GM18511 (cell line): ENCODE measurements around the gene CFAP119.
A peak's percentile ranks its signal among the peaks of the same experiment; 100 is the strongest.

Source experiments
- ATAC-seq: cut with Tn5 transposase; IDR thresholded peaks from one replicate; pipeline ENCODE4 v1.9.1; 2021; ENCODE audit warnings: mild to moderate bottlenecking, moderate library complexity; ENCODE audit not compliant: unreplicated experiment

CFAP119 gene

GRCh38 chr16:30762991-30763725, 1.3 kb upstream of the CFAP119 start:
- no peak for ATAC-seq

- peak; percentile 49 for ATAC-seq
Measured at GRCh38 chr16:30761427-30761927, 385 bp downstream of the CFAP119 start.

GRCh38 chr16:30760577-30761426, 1.1 kb downstream of the CFAP119 start:
- ATAC-seq, result no peak

DNA sequence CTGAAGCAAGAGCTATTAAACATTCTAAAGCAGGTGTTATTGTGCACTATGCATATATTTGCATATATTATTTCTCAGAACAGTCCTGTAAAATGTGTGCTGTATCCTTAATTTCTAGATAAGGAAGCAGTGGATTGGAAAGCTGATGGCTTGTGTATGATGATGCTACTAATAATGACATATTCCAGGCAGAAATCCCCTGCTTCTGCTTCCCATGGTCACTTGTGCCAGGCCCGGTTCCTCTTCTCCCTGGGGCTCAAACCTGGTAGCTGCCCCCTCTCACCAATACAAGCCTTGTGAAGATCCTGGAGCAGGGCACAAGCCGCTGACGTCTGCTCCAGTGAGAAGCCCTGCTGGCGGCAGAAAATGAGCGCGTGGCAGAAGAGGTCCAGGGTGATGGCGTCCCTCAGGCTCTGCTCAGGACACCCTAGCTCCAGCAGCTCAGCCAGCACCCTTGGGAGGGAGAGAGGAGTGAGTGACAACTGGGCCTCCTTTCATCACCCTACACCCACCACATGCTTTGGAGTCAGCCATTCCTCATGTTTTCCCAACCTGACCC, 1.8 kb downstream of the CFAP119 start:
- ATAC-seq, result no peak

DNA sequence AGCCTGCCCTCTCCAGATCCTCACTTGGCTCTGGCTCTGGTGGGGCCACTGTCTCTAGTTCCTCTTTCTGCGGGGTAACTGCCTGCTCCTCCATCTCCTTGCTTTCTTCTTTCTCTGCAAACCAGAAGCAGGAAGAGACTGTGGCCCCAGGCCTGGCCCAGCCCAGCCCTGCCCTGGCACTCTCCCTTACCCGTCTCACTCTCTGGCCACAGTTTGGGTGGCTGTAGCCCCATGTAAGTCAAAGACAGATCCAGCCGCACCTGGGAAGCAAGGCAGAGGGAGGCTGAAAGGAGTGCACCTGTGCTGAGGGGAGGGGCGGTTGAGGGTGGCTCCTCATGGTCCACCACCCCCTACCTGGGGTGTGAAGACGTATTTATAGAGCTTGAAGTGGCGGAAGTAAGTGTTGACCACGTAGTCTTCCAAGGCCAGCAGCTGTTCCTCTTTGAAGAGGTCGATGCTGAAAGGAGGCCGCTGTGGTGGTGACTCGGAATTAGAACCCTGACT, 2.8 kb downstream of the CFAP119 start:
- no peak for ATAC-seq

- ATAC-seq, result no peak
Measured at GRCh38 chr16:30757316-30757715, 4.5 kb downstream of the CFAP119 start.

- no peak for ATAC-seq
Measured at GRCh38 chr16:30756781-30757100, 5.1 kb downstream of the CFAP119 start.

DNA sequence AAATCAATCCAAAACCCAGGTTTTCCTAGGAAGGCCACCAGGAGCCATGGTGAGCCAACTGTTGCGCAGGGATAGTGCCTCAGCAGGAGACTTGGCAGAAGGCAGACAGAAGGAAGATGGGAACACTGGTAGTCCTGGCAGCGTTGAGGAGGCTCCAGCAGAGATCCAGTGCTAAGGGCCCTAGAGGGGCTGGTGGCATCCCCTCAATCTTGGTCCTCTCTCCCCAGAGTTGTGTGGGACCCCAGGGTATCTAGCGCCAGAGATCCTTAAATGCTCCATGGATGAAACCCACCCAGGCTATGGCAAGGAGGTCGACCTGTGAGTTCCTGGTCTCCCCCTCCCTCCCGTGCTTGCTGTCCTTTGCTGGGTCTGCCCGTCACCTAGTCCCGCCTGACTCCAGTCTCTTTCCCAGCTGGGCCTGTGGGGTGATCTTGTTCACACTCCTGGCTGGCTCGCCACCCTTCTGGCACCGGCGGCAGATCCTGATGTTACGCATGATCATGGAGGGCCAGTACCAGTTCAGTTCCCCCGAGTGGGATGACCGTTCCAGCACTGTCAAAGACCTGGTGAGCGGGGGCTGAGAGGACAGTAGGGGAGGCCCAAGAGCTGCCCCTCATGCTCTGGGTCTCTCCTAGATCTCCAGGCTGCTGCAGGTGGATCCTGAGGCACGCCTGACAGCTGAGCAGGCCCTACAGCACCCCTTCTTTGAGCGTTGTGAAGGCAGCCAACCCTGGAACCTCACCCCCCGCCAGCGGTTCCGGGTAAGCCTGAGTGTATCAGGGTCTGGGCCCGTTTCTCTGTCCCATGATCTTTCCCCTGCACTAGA, 5.7 kb downstream of the CFAP119 start:
- no peak for ATAC-seq

- no peak for ATAC-seq
Measured at GRCh38 chr16:30753596-30753995, 8.3 kb downstream of the CFAP119 start.

GRCh38 chr16:30750876-30751465, 10.9 kb downstream of the CFAP119 start:
- no peak for ATAC-seq

DNA sequence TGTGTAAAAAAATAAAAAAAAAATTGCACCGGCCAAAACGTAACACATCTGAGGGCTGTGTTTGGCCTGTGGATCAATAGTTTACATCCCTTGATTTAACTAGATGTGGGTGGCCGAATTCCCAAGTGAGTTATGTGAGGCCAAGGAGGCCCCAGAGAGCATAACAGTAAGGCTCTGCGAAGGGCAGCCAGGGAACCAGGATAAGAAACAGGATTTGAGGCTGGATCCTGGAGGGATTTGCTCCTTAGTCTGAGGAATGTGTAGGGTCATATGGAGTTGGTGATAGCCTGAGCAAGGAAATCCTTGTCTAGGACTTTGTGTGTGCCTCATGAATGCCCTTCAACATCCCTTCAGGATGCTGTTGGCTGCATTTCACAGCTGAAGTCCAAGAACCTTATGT, 11.7 kb downstream of the CFAP119 start:
- no peak for ATAC-seq

GRCh38 chr16:30748634-30749445, 13.0 kb downstream of the CFAP119 start:
- peak; percentile 32 for ATAC-seq

DNA sequence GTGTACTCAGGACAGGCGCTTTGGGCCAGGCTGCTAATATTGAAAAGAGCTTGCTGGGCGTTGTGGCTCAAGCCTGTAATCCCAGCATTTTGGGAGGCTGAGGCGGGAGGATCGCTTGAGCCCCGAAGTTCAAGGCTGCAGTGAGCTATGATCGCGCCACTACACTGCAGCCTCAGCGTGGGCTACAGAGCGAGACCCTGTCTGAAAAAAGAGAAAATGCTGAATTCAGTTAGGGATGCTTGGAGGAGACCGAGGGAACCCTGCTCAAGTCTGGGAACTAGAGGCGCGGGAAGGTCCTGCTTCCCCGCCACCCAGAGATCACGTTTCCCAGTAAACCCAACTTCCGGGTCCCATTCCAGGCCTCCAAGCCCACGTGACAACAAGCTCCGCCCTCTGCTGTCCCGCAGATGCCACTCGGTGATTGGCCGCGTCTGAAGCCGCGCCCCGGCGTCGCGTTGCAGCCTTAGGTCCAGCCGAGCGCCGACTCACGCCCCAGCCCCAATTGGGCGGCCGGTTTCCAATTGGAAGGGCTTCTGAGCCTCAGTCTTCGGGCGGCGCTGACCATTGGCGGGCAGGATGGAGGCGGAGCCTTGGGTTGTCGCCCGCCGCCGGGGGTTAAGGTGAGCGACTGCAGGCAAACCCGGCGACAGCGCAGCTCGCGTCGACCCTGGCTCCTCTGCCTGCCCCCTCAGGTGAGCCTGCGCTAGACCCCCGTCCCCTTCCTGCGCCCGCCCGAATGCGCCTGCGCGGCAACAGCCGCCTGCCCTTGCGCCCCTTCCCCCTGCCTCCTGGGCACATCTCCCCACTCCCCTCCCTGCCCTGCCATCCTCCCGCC, 13.8 kb downstream of the CFAP119 start, which contains the start of gene PHKG2:
TSS of gene PHKG2 (plus strand) at position 627 of the 835 bp plus-strand sequence. CDS start 396 bp downstream, outside the sequence.
- peak; percentile 96 for ATAC-seq

DNA sequence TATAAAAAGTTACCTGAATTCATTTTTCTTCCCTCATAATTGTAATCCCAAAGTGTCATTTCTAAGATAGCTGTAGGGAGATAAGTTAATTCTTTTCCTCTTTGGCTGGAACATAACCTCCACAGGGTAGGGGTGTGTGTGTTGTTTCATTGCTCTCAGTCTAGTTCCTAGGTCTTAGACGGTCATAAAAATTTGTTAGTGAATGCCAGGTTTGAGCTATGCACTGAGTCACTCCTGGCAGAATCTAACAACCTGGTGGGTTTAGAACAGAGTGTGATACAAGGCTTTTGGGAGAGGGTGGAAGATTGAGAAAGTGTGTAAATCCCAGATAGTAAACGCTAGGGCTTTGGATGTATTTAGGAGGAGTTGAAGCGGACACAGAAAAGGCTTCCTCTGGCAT, 14.5 kb downstream of the CFAP119 start:
- ATAC-seq, result no peak

DNA sequence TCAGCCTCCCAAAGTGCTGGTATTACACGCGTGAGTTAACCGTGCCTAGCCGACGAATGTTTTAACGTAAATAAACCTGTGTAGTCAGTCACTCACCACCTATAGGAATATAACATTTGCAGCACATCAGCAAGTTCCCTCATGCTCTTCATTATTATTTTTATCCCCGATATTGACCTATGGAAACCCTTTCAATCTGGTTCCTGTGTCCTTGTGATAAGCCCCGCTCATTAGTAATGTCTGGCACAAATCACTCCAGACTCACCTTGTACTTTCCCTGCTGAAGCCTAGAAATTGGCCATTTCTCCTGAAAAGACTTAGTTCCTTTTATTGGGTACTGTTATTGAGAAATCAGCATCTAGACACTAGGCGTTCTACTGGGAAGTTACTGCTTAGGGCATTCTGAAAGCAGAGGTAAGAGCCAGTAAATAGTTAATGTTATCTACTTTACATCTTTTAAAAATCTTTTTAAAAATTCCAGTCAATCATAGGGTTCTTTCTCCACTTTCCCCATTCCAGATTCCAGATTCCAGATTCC, 15.2 kb downstream of the CFAP119 start:
- no peak for ATAC-seq

DNA sequence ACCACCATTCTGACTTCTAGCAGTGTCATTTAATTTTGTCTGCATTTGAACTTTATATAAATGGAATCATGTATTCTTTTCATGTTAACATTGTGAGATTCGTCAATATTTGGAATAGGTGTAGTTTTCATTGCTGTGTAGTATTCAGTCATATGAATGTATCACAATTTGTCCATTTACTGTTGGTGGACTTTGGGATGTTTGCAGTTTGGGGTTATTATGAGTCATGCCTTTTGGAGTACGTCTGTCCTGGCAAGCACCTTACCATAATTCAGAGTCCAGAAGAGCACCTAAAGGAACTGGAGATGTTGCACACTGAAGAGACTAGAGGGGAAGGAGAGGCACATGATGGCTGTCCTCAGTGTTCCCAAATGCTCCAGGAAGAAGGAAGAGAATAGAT, 16.8 kb downstream of the CFAP119 start:
- ATAC-seq, result no peak

GRCh38 chr16:30744183-30744582, 17.7 kb downstream of the CFAP119 start:
- no peak for ATAC-seq

DNA sequence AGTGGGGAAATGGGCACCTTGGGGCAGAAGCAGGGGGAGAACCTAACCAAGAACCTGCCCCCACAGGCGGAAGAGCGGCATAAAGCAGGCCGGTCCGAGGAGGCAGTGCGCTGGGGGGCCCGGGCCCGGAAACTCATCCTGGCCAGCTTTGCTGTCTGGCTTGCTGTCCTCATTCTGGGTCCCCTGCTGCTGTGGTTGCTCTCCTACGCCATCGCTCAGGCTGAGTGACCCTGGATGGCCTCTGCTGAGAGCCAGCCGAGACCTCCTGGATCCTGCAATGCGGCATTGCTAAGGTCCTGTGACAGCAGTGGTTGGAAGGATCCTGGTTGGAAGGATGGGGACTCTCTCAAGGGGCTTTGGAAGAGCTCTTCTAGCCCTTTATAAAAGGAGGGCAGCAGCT, 18.1 kb downstream of the CFAP119 start:
- no peak for ATAC-seq
